HG03135 (cell line): ENCODE measurements around the gene COL18A1.

Source experiments
- ATAC-seq: cut with Tn5 transposase; IDR thresholded peaks from one replicate; pipeline ENCODE4 v1.9.1; 2021; ENCODE audit warnings: mild to moderate bottlenecking, moderate library complexity; ENCODE audit not compliant: unreplicated experiment

COL18A1 gene

GRCh38 chr21:45464309-45464708 is 59.3 kb downstream of the COL18A1 start:
- ATAC-seq: no peak

GRCh38 chr21:45465105-45465504 is 60.1 kb downstream of the COL18A1 start:
- no peak for ATAC-seq

GRCh38 chr21:45465611-45466329 is 60.8 kb downstream of the COL18A1 start:
- no peak for ATAC-seq

GRCh38 chr21:45466330-45467220 is 61.6 kb downstream of the COL18A1 start:
- no peak for ATAC-seq

- no peak for ATAC-seq
These were observed 62.3 kb downstream of the COL18A1 start for GRCh38 chr21:45467221-45467779.

GRCh38 chr21:45468051-45468970 is 63.3 kb downstream of the COL18A1 start:
- ATAC-seq: no peak

DNA sequence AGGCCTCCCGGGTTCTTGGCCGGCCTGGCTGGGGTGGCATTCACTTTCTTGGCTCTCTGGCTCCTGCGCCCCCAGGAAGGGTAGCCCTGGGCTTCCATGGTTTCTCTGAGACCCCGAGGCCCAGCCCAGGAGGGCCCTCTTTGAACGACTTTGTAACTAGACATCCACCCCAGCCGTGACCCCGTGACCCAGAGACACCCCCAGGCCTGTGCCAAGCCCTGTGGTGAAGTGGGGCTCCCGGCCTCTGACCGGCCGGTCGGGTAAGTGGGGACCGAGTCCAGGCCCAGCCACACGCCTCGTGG is 64.0 kb downstream of the COL18A1 start:
- ATAC-seq: no peak

GRCh38 chr21:45469273-45470086 is 64.5 kb downstream of the COL18A1 start:
- ATAC-seq: no peak

- no peak for ATAC-seq
These were observed 65.1 kb downstream of the COL18A1 start for GRCh38 chr21:45470087-45470515.

DNA sequence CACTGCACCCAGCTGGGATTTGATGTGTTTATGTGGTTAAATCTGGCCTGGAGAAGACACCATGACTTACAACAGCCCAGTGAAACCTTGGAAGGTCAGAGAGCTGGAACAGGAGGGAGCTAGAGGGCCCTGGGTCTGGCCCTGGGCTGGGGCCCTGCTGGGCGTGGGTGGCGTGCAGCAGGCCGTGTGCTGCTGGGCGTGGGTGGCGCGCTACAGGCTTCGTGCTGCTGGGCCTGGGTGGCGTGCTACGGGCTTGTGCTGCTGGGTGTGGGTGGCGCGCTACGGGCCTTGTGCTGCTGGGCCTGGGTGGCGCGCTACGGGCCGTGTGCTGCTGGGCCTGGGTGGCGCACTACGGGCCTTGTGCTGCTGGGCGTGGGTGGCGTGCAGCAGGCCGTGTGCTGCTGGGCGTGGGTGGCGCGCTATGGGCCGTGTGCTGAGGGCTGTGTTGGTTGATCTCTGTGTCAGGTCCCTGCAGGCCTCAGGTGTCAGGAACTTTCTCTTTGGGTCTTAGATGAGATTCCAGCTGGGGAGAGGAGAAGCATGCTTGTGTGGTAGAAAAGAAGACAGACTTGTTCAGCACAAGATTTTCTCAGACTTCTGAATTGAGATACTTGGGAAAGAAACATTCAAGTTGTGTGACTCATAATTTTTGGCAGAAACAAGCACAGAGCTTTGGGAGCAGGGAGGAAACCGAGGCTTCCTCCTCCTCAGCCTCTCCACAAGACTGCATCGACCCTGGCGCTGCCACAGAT is 66.0 kb downstream of the COL18A1 start:
- ATAC-seq: no peak

DNA sequence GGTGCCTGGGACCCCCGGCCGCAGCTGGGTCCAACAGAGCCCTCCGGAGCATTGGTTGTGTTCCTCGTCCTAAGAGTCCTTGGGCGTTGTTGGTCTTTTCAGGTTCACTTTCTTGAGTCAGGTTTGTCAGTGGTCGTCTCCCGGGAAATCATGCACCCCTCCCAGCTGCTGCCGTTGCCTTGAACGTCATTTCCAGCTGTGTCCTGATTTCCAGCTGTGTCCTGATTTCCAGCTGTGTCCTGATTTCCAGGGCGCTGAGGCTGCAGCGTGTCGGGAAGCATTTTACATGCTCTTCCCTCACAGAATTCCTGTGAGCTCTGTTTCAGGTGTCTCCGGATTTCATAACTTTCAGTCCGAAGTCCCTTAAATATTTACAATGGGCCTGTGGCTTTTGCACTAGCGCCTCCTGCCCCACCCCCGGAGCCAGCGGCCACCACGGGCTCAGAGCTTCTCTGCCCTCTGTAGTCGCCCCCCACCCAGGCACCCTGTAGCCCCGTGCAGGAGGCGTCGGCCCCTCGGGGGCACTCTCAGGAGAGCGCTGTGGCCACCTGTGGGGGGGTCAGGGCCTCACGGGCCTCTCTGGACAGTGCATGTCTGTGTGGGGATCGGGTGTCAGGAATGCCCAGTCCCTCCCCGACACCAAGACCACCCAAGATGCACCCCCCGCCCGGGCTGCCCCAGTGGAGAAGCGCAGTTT is 66.7 kb downstream of the COL18A1 start:
- no peak for ATAC-seq

GRCh38 chr21:45472445-45473365 is 67.7 kb downstream of the COL18A1 start:
- no peak for ATAC-seq

- ATAC-seq: no peak
These were observed 68.7 kb downstream of the COL18A1 start for GRCh38 chr21:45473496-45474322.

DNA sequence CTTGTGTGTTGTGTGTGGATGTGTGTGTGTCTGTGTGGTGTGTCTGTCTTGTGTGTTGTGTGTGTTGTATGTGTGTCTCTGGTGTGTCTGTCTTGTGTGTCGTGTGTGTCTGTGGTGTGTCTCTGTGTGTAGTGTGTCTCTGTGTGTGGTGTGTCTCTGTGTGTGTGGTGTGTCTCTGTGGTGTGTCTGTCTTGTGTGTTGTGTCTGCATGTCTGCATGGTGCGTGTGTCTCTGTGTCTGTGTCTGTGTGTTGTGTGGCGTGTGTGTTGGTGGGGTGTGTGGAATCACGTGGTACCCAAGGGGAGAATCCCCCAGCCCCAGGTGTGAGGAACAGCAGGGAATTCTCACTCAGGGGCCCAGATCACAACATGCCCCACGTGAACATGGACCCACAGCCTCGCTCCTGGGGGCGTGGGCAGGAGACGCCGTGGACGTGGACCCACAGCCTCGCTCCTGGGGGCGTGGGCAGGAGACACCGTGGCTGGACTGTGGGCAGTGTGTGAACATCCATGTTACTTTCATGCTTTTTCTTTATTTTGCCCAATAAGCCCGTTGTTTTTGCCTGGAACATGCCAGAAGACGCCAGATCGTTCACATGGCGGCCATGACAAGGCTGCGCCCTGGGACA is 69.5 kb downstream of the COL18A1 start:
- no peak for ATAC-seq

DNA sequence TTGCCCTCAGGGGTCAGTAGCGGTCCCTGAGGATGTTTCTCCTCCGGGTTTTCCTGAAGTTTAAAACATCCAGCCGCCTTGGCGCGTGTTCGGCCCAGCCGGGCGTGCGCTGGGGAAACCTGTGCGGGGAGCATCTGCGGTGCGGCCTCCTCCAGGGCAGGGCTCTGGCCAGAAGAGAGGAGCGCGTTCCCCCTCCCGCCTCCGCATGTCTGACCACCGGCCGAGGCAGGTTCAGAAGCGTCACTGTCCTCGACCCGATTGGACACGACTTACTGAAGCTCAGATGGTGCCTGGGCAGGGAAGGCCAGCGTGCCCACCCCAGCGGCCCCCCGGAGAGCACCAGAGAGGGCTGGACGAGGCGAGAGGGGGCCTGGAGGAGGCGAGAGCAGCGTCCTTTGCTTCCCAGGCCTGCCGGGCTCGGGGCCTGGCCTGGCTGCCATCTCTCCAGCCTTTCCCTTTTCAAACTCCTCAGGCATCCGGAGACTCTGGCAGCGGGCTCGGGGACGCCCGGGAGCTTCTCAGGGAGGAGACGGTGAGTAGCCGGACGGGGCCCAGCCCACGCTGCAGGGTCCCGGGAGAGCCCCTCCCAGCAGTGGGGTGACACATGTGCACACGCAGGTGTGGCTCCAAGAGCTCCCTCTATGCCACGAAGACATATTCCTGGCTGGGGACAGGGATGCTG is 70.2 kb downstream of the COL18A1 start:
- ATAC-seq: no peak
